H1 (cell line): ENCODE data around the gene COMT. TPM values are rescaled to one million over a fixed set of nuclear protein-coding genes. Genes with fewer than 3 reads are reported as not detected.

Source experiments
- CTCF ChIA-PET: fragments of 300-600 bp; sonication (Branson Sonifier 250); formaldehyde crosslinking; loops from one replicate; lab custom pipeline; 2021; ENCODE audit not compliant: partially characterized antibody; lab: Charles Lee
- POLR2A ChIA-PET: fragments of 300-600 bp; sonication (Branson Sonifier 250); formaldehyde crosslinking; loops from one replicate; lab custom pipeline; 2021; ENCODE audit warnings: inconsistent platforms; ENCODE audit not compliant: partially characterized antibody; lab: Charles Lee
- DNase-seq, 2 experiments: peaks; one replicate each; pipeline versions ENCODE4 v3.0.0 to v3.0.0-alpha.2; 2010 to 2022; ENCODE audit warnings: low spot score in 2 of 2, low read depth in 1 of 2, mixed read lengths in 1 of 2
- FAIRE-seq: peaks from 2 replicates; lab custom pipeline; 2011; peaks lifted over from hg19 to GRCh38; lab: Jason Lieb, UNC
- H2AFZ ChIP-seq: 2 replicates; pipeline ENCODE4 v1.8.1; 2012; ENCODE audit warnings: low read length, inconsistent platforms
- H2AK5ac ChIP-seq: 2 replicates; pipeline ENCODE4 v1.6.1; 2013; ENCODE audit warnings: low read depth, low read length
- H2BK120ac ChIP-seq: replicated peaks from 2 replicates; pipeline ENCODE3; 2013; ENCODE audit warnings: low read depth, low read length, inconsistent platforms
- H2BK12ac ChIP-seq: 2 replicates; pipeline ENCODE4 v1.6.1; 2013; ENCODE audit warnings: low read depth, low read length
- H2BK15ac ChIP-seq: 2 replicates; pipeline ENCODE4 v1.6.1; 2013; ENCODE audit warnings: low read length
- H2BK20ac ChIP-seq: 2 replicates; pipeline ENCODE4 v1.6.1; 2013; ENCODE audit warnings: low read length
- H2BK5ac ChIP-seq: 2 replicates; pipeline ENCODE4 v1.6.1; 2013; ENCODE audit warnings: low read depth, low read length
- H3K14ac ChIP-seq: 2 replicates; pipeline ENCODE4 v1.6.1; 2013; ENCODE audit warnings: inconsistent platforms; ENCODE audit not compliant: insufficient read length
- H3K18ac ChIP-seq: 2 replicates; pipeline ENCODE4 v1.6.1; 2013; ENCODE audit warnings: low read length; ENCODE audit errors: extremely low read depth
- H3K23ac ChIP-seq: 2 replicates; pipeline ENCODE4 v1.6.1; 2013; ENCODE audit warnings: inconsistent platforms; ENCODE audit not compliant: insufficient read length
- H3K23me2 ChIP-seq: 2 replicates; pipeline ENCODE4 v1.6.1; 2013; ENCODE audit warnings: low read depth, low read length
- H3K27ac ChIP-seq: 2 replicates; pipeline ENCODE4 v1.6.1; 2011; ENCODE audit warnings: low read depth, low read length, inconsistent platforms
- H3K27me3 ChIP-seq, 4 experiments: replicated peaks in 1 of 4; 1 replicate in 1 of 4; 2 replicates in 3 of 4; pipeline versions ENCODE4 v1.6.1 to v1.8.1; 2011 to 2013; ENCODE audit warnings: low read length in 3 of 4, mild to moderate bottlenecking in 3 of 4, inconsistent platforms in 2 of 4, mixed read lengths in 2 of 4, moderate library complexity in 1 of 4; ENCODE audit not compliant: control insufficient read depth in 3 of 4, insufficient read depth in 3 of 4; ENCODE audit errors: extremely low read depth in 1 of 4
- H3K36me3 ChIP-seq, 4 experiments: 2 replicates each; pipeline versions ENCODE4 v1.6.1 to v1.8.1; 2011 to 2013; ENCODE audit warnings: mild to moderate bottlenecking in 4 of 4, low read length in 3 of 4, moderate library complexity in 2 of 4, control low read depth in 1 of 4, inconsistent platforms in 1 of 4; ENCODE audit not compliant: insufficient read depth in 4 of 4, control insufficient read depth in 2 of 4
- H3K4ac ChIP-seq: replicated peaks from 2 replicates; pipeline ENCODE3; 2013; ENCODE audit warnings: low read length, low read depth, mixed read lengths, inconsistent platforms; ENCODE audit not compliant: insufficient read length
- H3K4me1 ChIP-seq, 4 experiments: replicated peaks in 1 of 4; 1 replicate in 1 of 4; 2 replicates in 3 of 4; pipeline versions ENCODE4 v1.6.1 to v1.8.1; 2011 to 2013; ENCODE audit warnings: low read length in 3 of 4, inconsistent platforms in 2 of 4, mixed read lengths in 1 of 4; ENCODE audit not compliant: insufficient read depth in 4 of 4, control insufficient read depth in 3 of 4
- H3K4me2 ChIP-seq, 2 experiments: 2 replicates each; pipeline versions ENCODE4 v1.6.1 to v1.8.1; 2011 to 2013; ENCODE audit warnings: low read depth in 2 of 2, low read length in 2 of 2, control low read depth in 1 of 2, inconsistent platforms in 1 of 2, mild to moderate bottlenecking in 1 of 2; ENCODE audit not compliant: insufficient read depth in 1 of 2
- H3K4me3 ChIP-seq, 4 experiments: fragments of 200-600, 300-600 bp in 1 of 4; sonication (generic), shearing (Covaris generic), sonication (Bioruptor Twin) in 1 of 4; 2 replicates each; pipeline versions ENCODE4 v1.5.1 to v1.8.1; 2011 to 2016; ENCODE audit warnings: low read length in 4 of 4, low read depth in 3 of 4, control low read depth in 2 of 4, inconsistent platforms in 2 of 4, mild to moderate bottlenecking in 2 of 4, mixed read lengths in 1 of 4, moderate library complexity in 1 of 4; ENCODE audit not compliant: insufficient read depth in 2 of 4; ENCODE audit errors: extremely low read depth in 1 of 4
- H3K56ac ChIP-seq: replicated peaks from 2 replicates; pipeline ENCODE3; 2013; ENCODE audit warnings: low read depth, mild to moderate bottlenecking, mixed read lengths, low read length, inconsistent platforms; ENCODE audit not compliant: insufficient read length
- H3K79me1 ChIP-seq: 2 replicates; pipeline ENCODE4 v1.6.1; 2013; ENCODE audit warnings: low read depth, low read length, control low read depth
- H3K79me2 ChIP-seq, 2 experiments: 2 replicates each; pipeline versions ENCODE4 v1.6.1 to v1.8.1; 2012 to 2013; ENCODE audit warnings: low read length in 2 of 2, mild to moderate bottlenecking in 2 of 2, inconsistent platforms in 1 of 2; ENCODE audit not compliant: insufficient read depth in 2 of 2, control insufficient read depth in 1 of 2
- H3K9ac ChIP-seq, 4 experiments: replicated peaks in 1 of 4; 1 replicate in 1 of 4; 2 replicates in 3 of 4; pipeline versions ENCODE4 v1.6.1 to v1.8.1; 2011 to 2013; ENCODE audit warnings: low read depth in 3 of 4, low read length in 3 of 4, control low read depth in 2 of 4, mild to moderate bottlenecking in 2 of 4, moderate library complexity in 2 of 4, inconsistent platforms in 1 of 4; ENCODE audit errors: extremely low read depth in 1 of 4
- H3K9me3 ChIP-seq, 2 experiments: 2 replicates each; pipeline versions ENCODE4 v1.6.1 to v1.8.1; 2012 to 2013; ENCODE audit warnings: mild to moderate bottlenecking in 2 of 2, moderate library complexity in 2 of 2, control low read depth in 1 of 2, inconsistent platforms in 1 of 2, low read depth in 1 of 2, low read length in 1 of 2, mixed read lengths in 1 of 2; ENCODE audit not compliant: insufficient read depth in 2 of 2
- H4K20me1 ChIP-seq, 2 experiments: replicated peaks in 1 of 2; 2 replicates each; pipeline versions ENCODE3 to v1.8.1; 2011 to 2013; ENCODE audit warnings: inconsistent platforms in 2 of 2, low read length in 2 of 2, mild to moderate bottlenecking in 1 of 2; ENCODE audit not compliant: insufficient read depth in 2 of 2, control insufficient read depth in 1 of 2
- H4K5ac ChIP-seq: 2 replicates; pipeline ENCODE4 v1.6.1; 2013; ENCODE audit warnings: low read length, low read depth, mixed read lengths, inconsistent platforms; ENCODE audit not compliant: insufficient read length
- H4K8ac ChIP-seq: 2 replicates; pipeline ENCODE4 v1.8.0; 2013; ENCODE audit warnings: mild to moderate bottlenecking, moderate library complexity, low read length, inconsistent platforms; ENCODE audit not compliant: insufficient read depth; ENCODE audit errors: extremely low read depth
- H4K91ac ChIP-seq: replicated peaks from 2 replicates; pipeline ENCODE3; 2013; ENCODE audit warnings: low read length, mixed read lengths, inconsistent platforms; ENCODE audit not compliant: insufficient read length
- CBX5 ChIP-seq: fragments of 300-800, 300-1000 bp; sonication (generic); IDR thresholded peaks from 2 replicates; pipeline ENCODE4 v1.7.1; 2016; ENCODE audit warnings: antibody characterized with exemption, low read length, low read depth
- CHD1 ChIP-seq: IDR thresholded peaks from 2 replicates; pipeline ENCODE4 v1.6.1; 2012; ENCODE audit warnings: low read depth, low read length, improper control_type of control experiment
- GTF2F1 ChIP-seq: IDR thresholded peaks from 2 replicates; pipeline ENCODE4 v1.6.1; 2012; ENCODE audit warnings: low read depth, low read length, improper control_type of control experiment, borderline replicate concordance
- KDM1A ChIP-seq: fragments of 200-600, 300-600 bp; sonication (generic); IDR thresholded peaks from 2 replicates; pipeline ENCODE4 v1.7.1; 2016; ENCODE audit warnings: mild to moderate bottlenecking, low read length, borderline replicate concordance
- KDM4A ChIP-seq: IDR thresholded peaks from one replicate; pipeline ENCODE4 v1.7.1; 2012; ENCODE audit warnings: low read depth, mild to moderate bottlenecking, moderate library complexity, low read length, inconsistent platforms; ENCODE audit not compliant: severe bottlenecking
- MAFK ChIP-seq: IDR thresholded peaks from 2 replicates; pipeline ENCODE4 v1.6.1; 2012; ENCODE audit warnings: low read depth, mild to moderate bottlenecking, improper control_type of control experiment, low read length
- NANOG ChIP-seq: IDR thresholded peaks from 2 replicates; pipeline ENCODE4 v1.6.1; 2011; ENCODE audit warnings: low read length, low read depth, mild to moderate bottlenecking, inconsistent platforms; ENCODE audit not compliant: insufficient read depth, poor library complexity, severe bottlenecking
- NRF1 ChIP-seq: IDR thresholded peaks from 2 replicates; pipeline ENCODE4 v1.6.1; 2011; ENCODE audit warnings: mild to moderate bottlenecking, low read depth, low read length, improper control_type of control experiment
- RAD21 ChIP-seq, 2 experiments: IDR thresholded peaks in 1 of 2; conservative IDR thresholded peaks in 1 of 2; 2 replicates each; pipeline ENCODE4 v1.6.1; 2011; ENCODE audit warnings: low read depth in 2 of 2, low read length in 2 of 2, improper control_type of control experiment in 1 of 2, inconsistent platforms in 1 of 2, mild to moderate bottlenecking in 1 of 2, moderate library complexity in 1 of 2
- RFX5 ChIP-seq: IDR thresholded peaks from 2 replicates; pipeline ENCODE4 v1.6.1; 2011; ENCODE audit warnings: low read depth, low read length, improper control_type of control experiment, borderline replicate concordance
- SAP30 ChIP-seq: fragments of 300-600 bp; sonication (generic); IDR thresholded peaks from 2 replicates; pipeline ENCODE4 v1.7.1; 2012; ENCODE audit warnings: low read length, moderate library complexity, mild to moderate bottlenecking, inconsistent platforms; ENCODE audit not compliant: insufficient read depth, insufficient replicate concordance
- SIN3A ChIP-seq, 2 experiments: IDR thresholded peaks in 1 of 2; conservative IDR thresholded peaks in 1 of 2; 2 replicates each; pipeline ENCODE4 v1.6.1; 2011 to 2012; ENCODE audit warnings: low read length in 2 of 2, improper control_type of control experiment in 1 of 2, low read depth in 1 of 2, mild to moderate bottlenecking in 1 of 2
- SP2 ChIP-seq: IDR thresholded peaks from 2 replicates; pipeline ENCODE4 v1.6.1; 2012; ENCODE audit warnings: mild to moderate bottlenecking, low read length, inconsistent platforms
- ZNF274 ChIP-seq: IDR thresholded peaks from 2 replicates; pipeline ENCODE4 v1.7.0; 2012; ENCODE audit warnings: low read length, borderline replicate concordance; ENCODE audit errors: extremely low read depth
- WGBS, 2 experiments: shearing (Covaris generic) in 1 of 2; methylation state at CpG; one replicate each; pipeline versions ENCODE4 v1.1.6 to v1.1.7; 2013 to 2015; ENCODE audit warnings: low lambda C conversion rate in 2 of 2, mixed read lengths in 2 of 2, inconsistent platforms in 1 of 2, low coverage in 1 of 2, missing lambda C conversion rate in 1 of 2; ENCODE audit not compliant: insufficient replicate concordance in 2 of 2, insufficient coverage in 1 of 2, insufficient read length in 1 of 2; ENCODE audit errors: extremely low coverage in 1 of 2, missing lambda C conversion rate in 1 of 2; 5-methylcytosine and 5-hydroxymethylcytosine counted together
- polyA plus RNA-seq, 7 experiments: library from polyadenylated mRNA; depleted of rRNA in 3 of 7; stranded (reverse) in 5 of 7; unstranded in 2 of 7; fragments of >200 nt in 5 of 7; fragments of 200-250 nt in 2 of 7; gene quantifications; 1 replicate in 5 of 7; 2 replicates in 1 of 7; 4 replicates in 1 of 7; pipeline versions ENCODE4 v1.2.1 to v1.2.3, GENCODE V29; 2011 to 2013; ENCODE audit warnings: missing spikeins in 2 of 7, mixed read lengths in 2 of 7
- total RNA-seq: library from RNA; stranded (reverse); fragmentation: NEBNext Ultra II Directional; extraction: Animal tissue kit (Norgen Biotek cat#: 25700); gene quantifications from 2 replicates; pipeline ENCODE4 v1.2.1, GENCODE V29; 2021

Gene COMT
- total and polyA plus RNA-seq, 2 of the 8 experiments (the other 6 are each of a cell fraction or from before 2014, with no cell fraction given), result 15.2 to 33.7 TPM

- no peak overlapping the region for H3K18ac ChIP-seq
- H2BK12ac ChIP-seq, result no peak overlapping the region
- no peak overlapping the region for H3K4ac ChIP-seq
- no peaks in the 10 kb centered on the region for H3K27me3 ChIP-seq
- H4K5ac ChIP-seq, result no peak overlapping the region
- no peak overlapping the region for H3K4me3 ChIP-seq
- ChIA-PET CTCF (interaction anchor here (0.7 to 1.6 kb wide), 5 partner anchors 14 to 628 kb away, joined by 3 to 7 read pairs (median 3); no protein-coding TSS in a partner anchor), POLR2A (no interaction called here)
- DNase-seq (no peak), FAIRE-seq (no peak)
- no peak overlapping the region for H4K8ac ChIP-seq
- no peaks in the 10 kb centered on the region for H3K79me1 ChIP-seq
- H2BK15ac ChIP-seq, result no peak overlapping the region
- no peak overlapping the region for H3K27ac ChIP-seq
- no peak overlapping the region for H2BK20ac ChIP-seq
- no peak overlapping the region for H4K91ac ChIP-seq
- no peak overlapping the region for H3K23ac ChIP-seq
- no peak overlapping the region for H2BK120ac ChIP-seq
- no peak overlapping the region for H3K56ac ChIP-seq
- 88% methylated on average over 7 of the region's 7 CpGs; no CpG with 5 or more reads in 1 of the 2 experiments for WGBS, 2 experiments
- H4K20me1 ChIP-seq, result peaks cover 0 to 1% of the 10 kb centered on the region in 2 experiments
- H2BK5ac ChIP-seq, result no peak overlapping the region
- H3K4me1 ChIP-seq, result no peaks in the 10 kb centered on the region
- no peaks in the 10 kb centered on the region for H3K79me2 ChIP-seq
- no peak overlapping the region for H2AK5ac ChIP-seq
- no peak overlapping the region for H3K4me2 ChIP-seq
- H3K9ac ChIP-seq, result no peak overlapping the region
- H3K23me2 ChIP-seq, result no peaks in the 10 kb centered on the region
- no peaks in the 10 kb centered on the region for H3K36me3 ChIP-seq
- no peaks in the 10 kb centered on the region for H3K9me3 ChIP-seq
- no peak overlapping the region for H2AFZ ChIP-seq
- H3K14ac ChIP-seq, result no peak overlapping the region
- no peak for TF ChIP-seq CBX5
- TF ChIP-seq RAD21 (IDR thresholded peaks at IDR 0.05 in 1 of 2, conservative IDR thresholded peaks at IDR 0.05 in 1 of 2; ENCODE audit: low read depth in 2 of 2, low read length in 2 of 2), result no peak
- no peak for TF ChIP-seq SP2
- no peak for TF ChIP-seq KDM1A
- no peak for TF ChIP-seq SAP30
- TF ChIP-seq NANOG, result no peak
- TF ChIP-seq SIN3A (conservative IDR thresholded peaks at IDR 0.05 in 1 of 2, IDR thresholded peaks at IDR 0.05 in 1 of 2; ENCODE audit: low read depth in 1 of 2, low read length in 2 of 2), result no peak
- TF ChIP-seq NRF1, result no peak
- TF ChIP-seq ZNF274, result no peak
- TF ChIP-seq GTF2F1, result no peak
- TF ChIP-seq KDM4A, result no peak
- TF ChIP-seq RFX5, result no peak
- TF ChIP-seq MAFK, result no peak
- TF ChIP-seq CHD1, result no peak
Observed at GRCh38 chr22:19927696-19928095, 13.9 kb upstream of the COMT start.
